ENCODE data around the gene PEAR1. TPM values are rescaled to one million over a fixed set of nuclear protein-coding genes. Genes with fewer than 3 reads are reported as not detected.

The PEAR1 gene
- total and polyA plus RNA-seq, 2 of the 4 experiments (the other 2 are of a cell fraction) = 2.0 to 44.4 TPM

- BruUV-seq (replicated peaks) = no TSS peak
- Histone ChIP-seq H2BK20ac (ENCODE audit: low read depth, low read length) (no peak overlapping the region), H3K56ac (ENCODE audit: extremely low read depth, insufficient read depth, low read length) (no peak overlapping the region), H2BK15ac (ENCODE audit: low read depth, low read length) (no peak overlapping the region), H3K4me3 (ENCODE audit: insufficient read depth, low read depth, low read length) (no peak overlapping the region), H3K4me2 (ENCODE audit: low read depth, low read length) (no peak overlapping the region), H2AFZ (replicated peaks; ENCODE audit: low read length, poor library complexity) (no peak overlapping the region), H3K4me1 (ENCODE audit: control insufficient read depth, insufficient read depth, low read length) (no peaks in the 10 kb centered on the region), H3K9me3 (ENCODE audit: control insufficient read depth, insufficient read depth, low read length) (no peaks in the 10 kb centered on the region), H3K27ac (ENCODE audit: insufficient read depth, low read length) (no peak overlapping the region), H4K20me1 (ENCODE audit: insufficient read depth, low read length) (no peaks in the 10 kb centered on the region; the same call in 1 of the 2 replicates), H2AK5ac (ENCODE audit: low read depth, low read length) (no peak overlapping the region), H2BK5ac (ENCODE audit: low read depth, low read length, poor library complexity, severe bottlenecking) (no peak overlapping the region), H2AK9ac (replicated peaks; ENCODE audit: low read depth, low read length, poor library complexity) (no peak overlapping the region), H3K4ac (ENCODE audit: low read depth, low read length) (no peak overlapping the region), H4K5ac (ENCODE audit: low read depth, low read length) (no peak overlapping the region), H3K9me1 (ENCODE audit: insufficient read depth, low read length) (no peaks in the 10 kb centered on the region; the same call in 1 of the 2 replicates), H3K79me1 (ENCODE audit: low read depth in 1 of 2, low read length in 2 of 2) (no peaks in the 10 kb centered on the region), H3K27me3 (ENCODE audit: control insufficient read depth, insufficient read depth, low read length) (peaks cover 59% of the 10 kb centered on the region), H4K8ac (ENCODE audit: low read depth in 2 of 2, low read length in 2 of 2) (no peak overlapping the region), H3K14ac (replicated peaks; ENCODE audit: low read depth, low read length) (no peak overlapping the region), H3K9ac (ENCODE audit: low read depth, low read length) (no peak overlapping the region), H3K18ac (ENCODE audit: low read depth, low read length) (no peak overlapping the region), H3K36me3 (ENCODE audit: control insufficient read depth, insufficient read depth, low read length) (no peaks in the 10 kb centered on the region), H3K23ac (ENCODE audit: low read depth, low read length) (no peak overlapping the region), H2BK120ac (ENCODE audit: low read depth, low read length) (no peak overlapping the region), H4K91ac (ENCODE audit: insufficient read depth, low read depth, low read length) (no peak overlapping the region)
- TF ChIP-seq NFE2L2 (IDR thresholded peaks at IDR 0.05; ENCODE audit: low read depth, low read length) = no peak
- TF ChIP-seq MAFK (IDR thresholded peaks at IDR 0.05; ENCODE audit: low read depth, low read length) = no peak
- TF ChIP-seq MAZ (IDR thresholded peaks at IDR 0.05; ENCODE audit: borderline replicate concordance, low read depth, low read length) = no peak
- in situ Hi-C loops (cut with MboI; ENCODE audit: low sequenced_read_pairs) = loop anchor here (5.0 kb wide), 1 partner anchor 33 kb away; the partner anchor contains the start of gene PEAR1
- DNase-seq = no peak
- no CpG with 5 or more reads among the region's 5 CpGs for WGBS, 2 experiments (ENCODE audit: extremely low coverage in 2 of 2, insufficient read length in 1 of 2)
- CTCF ChIA-PET = interaction anchor here (1.2 kb wide), 1 partner anchor 33 kb away, joined by 4 read pairs; no protein-coding TSS in a partner anchor
- no peak for ATAC-seq (ENCODE audit: low read depth)
- intact Hi-C loops (cut with micrococcal nuclease) = loop anchor here (10.0 kb wide), 1 partner anchor 201 kb away; the partner anchor contains the start of genes ISG20L2 and METTL25B
- POLR2A ChIA-PET (ENCODE audit: unreplicated experiment) = no interaction called here
- dilution Hi-C loops (cut with HindIII; ENCODE audit: low sequenced_read_pairs, unreplicated experiment) = no loop called here
Measured at GRCh38 chr1:156925154-156926010, 31.9 kb downstream of the PEAR1 start.

All from IMR-90 (cell line).